GM19025 (cell line): Measurements from ENCODE around the gene CALR.
A peak's percentile ranks its signal among the peaks of the same experiment; 100 is the strongest.
"Not testable (repeated sequence)": the region's sequence is repeated elsewhere in the genome, so short reads cannot be mapped to it uniquely, and the experiment has no call there.

Experiments used
- ATAC-seq: cut with Tn5 transposase; IDR thresholded peaks from one replicate; pipeline ENCODE4 v1.9.1; 2021; ENCODE audit warnings: mild to moderate bottlenecking, low read depth, moderate library complexity; ENCODE audit not compliant: unreplicated experiment

CALR gene

DNA sequence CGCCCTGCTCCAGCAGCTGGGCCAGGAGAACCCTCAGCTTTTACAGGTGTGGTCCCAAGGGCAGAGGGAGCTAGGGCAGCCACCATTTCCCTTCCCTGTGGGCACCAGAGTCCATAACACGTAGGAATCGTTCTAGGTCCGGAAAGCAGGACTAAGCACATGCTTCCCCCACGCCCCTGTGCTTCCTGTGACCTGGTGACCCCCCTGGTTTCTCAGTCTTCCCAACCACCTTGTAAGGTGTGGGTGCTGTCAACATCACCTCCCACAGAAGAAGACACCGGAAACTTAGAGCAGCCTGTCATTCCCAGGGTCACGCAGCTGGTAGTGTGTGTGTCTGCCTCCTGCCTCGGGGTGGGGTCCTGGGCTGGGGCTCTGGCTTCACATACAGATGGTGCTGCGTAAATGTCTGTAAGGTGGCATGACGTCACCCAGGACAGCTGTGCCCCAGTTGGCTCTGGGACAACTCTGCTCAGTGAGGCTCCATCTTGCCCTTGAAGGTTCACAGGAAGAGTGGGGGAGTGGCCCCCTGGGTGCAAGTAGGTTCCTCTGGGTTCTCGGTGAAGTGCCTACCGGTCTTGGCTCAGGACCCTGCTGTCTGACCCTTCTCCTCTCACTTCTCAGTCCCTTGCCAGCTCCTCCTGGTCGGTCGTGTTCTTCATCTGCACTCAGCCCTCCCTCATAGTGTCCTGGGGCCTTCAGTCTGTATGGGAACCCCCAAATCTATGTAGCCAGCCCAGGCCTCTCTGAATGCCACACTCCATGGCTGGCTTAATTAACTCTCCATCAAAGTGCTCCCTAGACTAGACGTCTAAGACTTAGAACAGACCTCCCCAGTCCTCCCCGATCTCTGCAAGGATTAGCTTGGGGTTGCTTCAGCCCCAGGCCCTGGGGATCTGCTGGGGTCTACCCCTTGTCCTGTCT is 11.2 kb downstream of the CALR start:
- no peak for ATAC-seq

DNA sequence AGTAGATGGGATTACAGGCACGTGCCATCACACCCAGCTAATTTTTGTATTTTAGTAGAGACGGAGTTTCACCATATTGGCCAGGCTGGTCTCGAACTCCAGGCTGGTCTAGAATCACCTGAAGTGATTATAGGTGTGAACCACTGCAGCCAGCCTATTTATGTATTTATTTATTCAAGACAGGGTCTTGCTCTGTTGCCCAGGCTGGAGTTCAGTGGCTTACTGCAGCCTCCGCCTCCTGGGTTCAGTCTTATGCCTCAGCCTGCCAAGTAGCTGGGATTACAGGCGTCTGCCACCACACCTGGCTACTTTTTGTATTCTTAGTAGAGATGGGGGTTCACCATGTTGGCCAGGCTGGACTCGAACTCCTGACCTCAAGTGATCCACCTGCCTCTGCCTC is 13.6 kb downstream of the CALR start:
- ATAC-seq: not testable (repeated sequence)

DNA sequence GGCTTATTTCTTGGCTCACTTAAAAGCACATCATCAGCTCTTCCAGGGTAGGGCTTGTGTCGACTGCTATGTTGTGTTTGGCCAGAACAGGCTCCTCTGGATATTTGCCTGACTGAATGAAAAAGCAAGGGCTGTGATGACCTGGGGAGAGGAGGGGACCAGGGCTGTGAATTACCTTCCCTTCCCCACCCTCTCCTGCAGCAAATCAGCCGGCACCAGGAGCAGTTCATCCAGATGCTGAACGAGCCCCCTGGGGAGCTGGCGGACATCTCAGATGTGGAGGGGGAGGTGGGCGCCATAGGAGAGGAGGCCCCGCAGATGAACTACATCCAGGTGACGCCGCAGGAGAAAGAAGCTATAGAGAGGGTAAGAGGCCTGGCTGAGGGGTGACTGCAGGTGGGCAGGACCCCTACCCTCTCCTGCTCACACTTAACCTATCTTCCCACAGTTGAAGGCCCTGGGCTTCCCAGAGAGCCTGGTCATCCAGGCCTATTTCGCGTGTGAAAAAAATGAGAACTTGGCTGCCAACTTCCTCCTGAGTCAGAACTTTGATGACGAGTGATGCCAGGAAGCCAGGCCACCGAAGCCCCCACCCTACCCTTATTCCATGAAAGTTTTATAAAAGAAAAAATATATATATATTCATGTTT is 14.2 kb downstream of the CALR start:
- ATAC-seq: no peak

DNA sequence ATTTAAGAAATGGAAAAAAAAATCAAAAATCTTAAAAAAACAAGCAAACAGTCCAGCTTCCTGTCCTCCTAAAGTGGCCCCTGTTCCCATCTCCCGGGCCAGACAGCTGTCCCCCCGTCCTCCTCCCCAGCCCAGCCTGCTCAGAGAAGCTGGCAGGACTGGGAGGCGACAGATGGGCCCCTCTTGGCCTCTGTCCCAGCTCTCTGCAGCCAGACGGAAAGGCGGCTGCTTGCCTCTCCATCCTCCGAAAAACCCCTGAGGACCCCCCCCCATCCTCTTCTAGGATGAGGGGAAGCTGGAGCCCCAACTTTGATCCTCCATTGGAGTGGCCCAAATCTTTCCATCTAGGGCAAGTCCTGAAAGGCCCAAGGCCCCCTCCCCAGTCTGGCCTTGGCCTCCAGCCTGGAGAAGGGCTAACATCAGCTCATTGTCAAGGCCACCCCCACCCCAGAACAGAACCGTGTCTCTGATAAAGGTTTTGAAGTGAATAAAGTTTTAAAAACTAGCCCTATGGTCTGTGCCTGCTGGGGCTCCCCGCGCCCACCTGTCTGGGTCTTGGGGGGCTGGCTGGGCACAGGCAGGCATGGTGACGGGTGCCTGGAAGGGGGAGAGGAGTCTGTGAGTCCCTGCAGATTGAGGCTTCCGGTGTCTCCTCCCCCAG is 14.9 kb downstream of the CALR start:
- no peak for ATAC-seq

DNA sequence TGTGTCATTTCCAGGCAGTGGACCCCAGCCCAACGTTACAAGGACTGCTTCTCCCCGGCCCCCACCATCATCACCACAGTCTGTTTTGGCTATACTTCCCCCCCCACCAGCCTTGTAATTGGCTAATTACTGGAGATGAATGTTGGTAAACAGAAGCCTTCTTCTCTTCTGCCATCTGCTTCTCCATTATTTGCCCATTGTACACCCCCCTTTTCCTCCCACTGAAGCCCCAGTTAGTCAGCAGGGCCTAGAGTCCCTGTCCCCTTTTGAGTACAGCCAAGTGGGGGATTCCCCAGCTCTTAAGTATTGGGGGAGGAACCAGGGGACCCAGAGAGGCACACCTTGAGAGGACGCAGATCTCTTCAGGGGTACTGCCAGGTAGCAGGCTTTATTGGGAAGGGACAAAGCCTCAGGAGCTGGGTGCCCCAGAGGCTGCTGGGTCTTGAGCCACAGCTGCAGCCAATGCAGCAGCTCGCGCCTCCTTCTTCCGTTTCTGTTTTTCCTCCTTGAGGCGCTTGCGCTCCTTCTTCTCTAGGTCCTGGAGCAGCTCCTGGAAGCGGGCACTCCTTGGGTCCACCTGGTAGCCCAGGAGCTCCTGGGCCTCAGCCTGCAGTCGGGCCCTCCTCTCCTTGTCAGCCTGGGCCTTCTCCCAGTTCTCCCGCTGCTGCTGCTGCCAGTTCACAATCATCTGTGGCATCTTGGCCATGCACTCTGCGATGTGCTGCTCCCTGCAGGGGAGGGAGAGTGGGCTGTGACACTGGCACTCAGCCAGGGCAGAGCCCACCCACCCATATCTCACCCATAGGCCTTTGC is 15.6 kb downstream of the CALR start:
- no peak for ATAC-seq

DNA sequence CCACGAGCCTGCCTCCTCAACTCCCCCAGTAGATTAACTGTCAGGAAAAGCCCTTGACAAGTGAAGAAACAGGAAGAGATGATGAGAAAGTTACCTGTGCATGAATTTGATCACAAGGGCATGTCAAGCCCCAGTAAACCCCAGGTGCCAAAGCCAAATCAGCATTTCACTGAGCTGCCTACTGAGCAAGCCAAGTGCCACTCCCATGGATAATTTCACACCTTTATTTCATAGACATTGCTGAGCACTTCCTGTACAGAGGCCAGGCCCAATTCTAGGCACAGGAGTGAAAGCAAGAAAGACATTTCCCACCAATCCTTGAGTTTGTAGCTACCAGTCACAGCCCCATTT is 16.2 kb downstream of the CALR start:
- ATAC-seq: no peak

DNA sequence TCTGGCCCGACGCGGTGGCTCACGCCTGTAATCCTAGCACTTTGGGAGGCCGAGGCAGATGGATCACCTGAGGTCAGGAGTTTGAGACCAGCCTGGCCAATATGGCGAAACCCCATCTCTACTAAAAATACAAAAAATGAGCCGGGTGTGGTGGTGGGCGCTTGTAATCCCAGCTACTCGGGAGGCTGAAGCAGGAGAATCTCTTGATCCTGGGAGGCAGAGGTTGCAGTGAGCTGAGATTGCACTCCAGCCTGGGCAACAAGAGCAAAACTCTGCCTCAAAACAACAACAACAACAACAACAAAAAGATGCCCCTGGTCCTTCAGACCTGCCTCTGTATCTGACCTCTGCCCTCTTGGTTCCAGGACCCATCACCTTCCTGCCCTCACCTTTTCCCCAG is 17.2 kb downstream of the CALR start:
- not testable (repeated sequence) for ATAC-seq

DNA sequence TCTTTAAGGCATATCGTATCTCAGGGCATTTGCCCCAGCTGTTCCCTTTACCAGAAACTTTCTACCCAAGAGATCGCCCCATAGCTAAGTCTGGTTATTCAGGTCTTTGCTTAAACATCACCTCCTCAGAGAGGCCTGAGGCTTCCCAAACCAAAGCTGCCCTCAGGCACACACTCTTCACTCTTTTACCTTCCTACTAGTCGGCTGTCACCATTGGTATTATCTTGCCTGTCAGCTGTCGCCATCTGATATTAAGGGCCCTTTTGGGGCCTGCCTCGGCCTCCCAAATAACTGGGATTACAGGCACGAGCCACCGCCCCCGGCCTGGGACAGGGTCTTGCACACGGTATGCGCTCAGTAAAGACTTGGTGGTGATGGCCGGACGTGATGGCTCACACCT is 17.6 kb downstream of the CALR start:
- no peak for ATAC-seq

DNA sequence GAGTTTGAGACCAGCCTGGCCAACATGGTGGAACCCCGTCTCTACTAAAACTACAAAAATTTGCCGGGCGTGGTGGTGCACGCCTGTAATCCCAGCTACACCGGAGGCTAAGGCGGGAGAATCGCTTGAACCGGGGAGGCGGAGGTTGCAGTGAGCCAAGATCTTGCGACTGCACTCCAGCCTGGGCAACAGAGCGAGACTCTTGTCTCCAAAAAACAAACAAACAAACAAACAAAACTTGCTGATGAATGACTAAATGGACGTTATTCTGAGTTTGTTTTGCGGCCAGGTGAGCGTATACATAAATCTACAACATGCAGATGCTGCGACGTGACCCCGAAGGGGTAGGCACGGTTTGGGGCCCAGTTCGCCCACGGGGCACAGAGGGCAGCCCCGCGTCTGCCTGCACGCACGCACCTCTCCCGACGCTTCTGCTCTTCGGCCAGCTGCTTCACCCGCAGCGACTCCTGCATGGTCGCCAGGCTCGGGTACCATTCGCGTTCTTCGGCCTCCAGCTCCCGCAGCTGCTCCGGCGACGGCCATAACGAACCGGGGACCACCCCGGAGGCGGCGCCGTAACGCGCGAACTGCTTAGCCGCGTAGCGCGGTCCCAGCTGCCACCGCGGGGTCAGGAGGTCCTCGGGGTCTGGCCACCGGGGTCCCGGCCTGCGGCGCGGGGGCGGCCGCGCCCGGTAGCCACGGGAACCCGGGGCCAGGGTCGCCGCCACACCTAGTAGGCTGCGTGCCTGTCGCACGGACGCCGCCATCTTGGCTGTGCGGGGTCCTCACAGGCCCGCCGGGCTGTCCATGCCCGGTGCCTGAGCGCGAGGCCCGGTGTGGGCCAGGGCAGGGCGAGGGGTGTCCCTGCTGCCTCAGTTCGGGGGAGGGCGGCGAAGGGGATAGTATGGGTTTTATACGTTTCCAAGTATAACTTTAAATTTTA is 18.3 kb downstream of the CALR start, which contains the start of gene GADD45GIP1:
GADD45GIP1 (minus strand) TSS at position 778 of the 943 bp plus-strand sequence; CDS start at position 767, 11 bp downstream.
- peak; percentile 73 for ATAC-seq

DNA sequence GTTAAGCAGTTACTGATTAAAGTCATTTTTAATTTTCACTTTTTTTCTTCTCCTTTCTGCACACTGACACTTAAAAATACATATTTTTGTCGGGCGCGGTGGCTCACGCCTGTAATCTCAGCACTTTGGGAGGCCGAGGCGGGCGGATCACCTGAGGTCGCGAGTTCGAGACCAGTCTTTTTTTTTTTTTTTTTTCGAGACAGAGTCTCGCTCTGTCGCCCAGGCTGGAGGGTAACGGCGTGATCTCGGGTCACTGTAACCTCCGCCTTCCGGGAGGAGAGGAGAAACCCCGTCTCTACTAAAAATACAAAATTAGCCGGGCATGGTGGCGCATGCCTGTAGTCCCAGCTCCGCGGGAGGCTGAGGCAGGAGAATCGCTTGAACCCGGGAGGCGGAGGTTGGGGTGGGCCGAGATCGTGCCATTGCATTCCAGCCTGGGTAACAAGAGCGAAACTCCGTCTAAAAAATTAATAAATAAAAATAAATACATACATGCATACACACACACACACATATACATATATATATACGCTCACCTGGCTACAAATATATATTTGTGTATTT is 19.1 kb downstream of the CALR start:
- ATAC-seq: not testable (repeated sequence)

DNA sequence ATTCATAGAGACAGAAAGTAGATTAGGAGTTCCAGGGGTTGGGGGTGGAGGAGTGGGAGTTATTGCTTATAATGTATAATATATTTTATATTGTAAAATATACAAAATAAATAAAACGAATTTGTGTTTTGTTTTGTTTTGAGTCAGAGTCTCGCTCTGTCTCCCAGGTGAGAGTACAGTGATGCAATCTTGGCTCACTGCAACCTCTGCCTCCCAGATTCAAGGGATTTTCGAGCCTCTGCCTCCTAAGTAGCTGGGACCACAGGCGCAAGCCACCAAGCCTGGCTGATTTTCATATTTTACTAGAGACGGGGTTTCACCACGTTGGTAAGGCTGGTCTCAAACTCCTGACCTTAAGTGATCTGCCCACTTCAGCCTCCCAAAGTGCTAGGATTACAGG is 21.1 kb downstream of the CALR start:
- ATAC-seq: no peak

DNA sequence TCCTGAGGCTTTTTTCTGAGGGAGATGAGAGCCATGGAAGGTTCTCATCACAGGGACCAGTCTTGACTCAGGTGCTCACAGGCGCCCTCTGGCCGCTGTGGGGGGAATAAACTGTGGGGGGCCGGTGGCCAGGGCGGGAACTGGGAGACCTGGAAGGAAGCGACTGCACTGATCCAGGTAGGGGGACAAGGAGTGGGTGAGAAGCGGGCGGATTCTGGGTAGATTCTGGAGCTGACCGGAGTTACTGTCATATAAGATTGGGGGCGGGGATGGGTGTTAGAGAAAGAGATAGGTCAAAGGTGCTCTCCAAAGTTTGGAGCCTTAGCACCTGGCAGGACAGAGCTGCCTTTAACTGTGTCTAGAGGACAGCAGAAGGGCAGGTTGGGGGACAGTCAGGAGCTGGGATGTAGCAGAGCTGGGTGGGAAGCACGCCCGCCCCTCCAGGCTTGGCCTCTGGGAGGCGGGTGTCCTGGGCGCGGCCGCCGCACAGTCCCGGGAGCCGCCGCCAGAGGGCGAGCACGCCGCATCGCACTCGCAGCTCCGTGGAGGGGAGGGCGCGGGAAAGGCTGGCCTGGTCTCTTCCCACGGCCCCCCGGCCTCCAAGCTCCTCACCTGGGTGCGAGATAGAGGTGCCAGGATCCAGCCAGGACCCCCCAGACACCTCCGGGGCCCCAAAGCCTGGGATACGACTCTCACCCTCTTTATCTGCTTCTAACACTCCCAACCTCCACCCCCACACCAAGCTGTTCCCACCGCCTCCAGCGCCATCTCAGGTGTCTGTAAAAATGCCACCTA is 26.8 kb downstream of the CALR start:
- no peak for ATAC-seq

DNA sequence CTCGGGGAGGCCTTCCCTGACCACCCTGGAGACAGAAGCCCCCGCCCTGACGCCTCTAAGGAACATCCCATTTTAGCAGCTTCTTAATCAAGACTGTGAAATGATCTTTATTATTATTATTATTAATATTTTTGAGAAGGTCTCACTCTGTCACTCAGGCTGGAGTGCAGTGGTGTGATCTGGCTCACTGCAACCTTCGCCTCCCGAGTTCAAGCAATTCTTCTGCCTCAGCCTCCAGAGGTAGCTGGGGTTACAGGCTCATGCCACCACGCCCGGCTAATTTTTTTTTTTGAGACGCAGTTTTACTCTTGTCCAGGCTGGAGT is 27.4 kb downstream of the CALR start:
- ATAC-seq: no peak

DNA sequence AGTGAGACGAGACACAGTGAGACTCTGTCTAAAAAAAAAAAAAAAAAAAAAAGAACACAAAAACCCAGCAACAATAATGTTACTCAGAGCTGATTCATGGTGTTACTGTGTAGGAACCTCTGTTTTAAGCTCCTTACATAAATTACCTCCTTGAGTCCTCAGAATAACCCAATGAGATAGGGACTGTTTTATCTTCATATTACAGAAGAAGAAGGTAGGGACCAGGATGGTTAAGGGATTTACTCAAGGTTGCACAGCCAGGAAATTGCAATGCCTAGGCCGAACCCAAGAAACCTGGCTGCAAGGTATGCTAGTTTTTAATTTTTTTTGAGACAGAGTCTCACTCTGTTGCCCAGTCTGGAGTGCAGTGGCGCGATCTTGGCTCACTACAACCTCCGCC is 29.5 kb downstream of the CALR start:
- no peak for ATAC-seq

DNA sequence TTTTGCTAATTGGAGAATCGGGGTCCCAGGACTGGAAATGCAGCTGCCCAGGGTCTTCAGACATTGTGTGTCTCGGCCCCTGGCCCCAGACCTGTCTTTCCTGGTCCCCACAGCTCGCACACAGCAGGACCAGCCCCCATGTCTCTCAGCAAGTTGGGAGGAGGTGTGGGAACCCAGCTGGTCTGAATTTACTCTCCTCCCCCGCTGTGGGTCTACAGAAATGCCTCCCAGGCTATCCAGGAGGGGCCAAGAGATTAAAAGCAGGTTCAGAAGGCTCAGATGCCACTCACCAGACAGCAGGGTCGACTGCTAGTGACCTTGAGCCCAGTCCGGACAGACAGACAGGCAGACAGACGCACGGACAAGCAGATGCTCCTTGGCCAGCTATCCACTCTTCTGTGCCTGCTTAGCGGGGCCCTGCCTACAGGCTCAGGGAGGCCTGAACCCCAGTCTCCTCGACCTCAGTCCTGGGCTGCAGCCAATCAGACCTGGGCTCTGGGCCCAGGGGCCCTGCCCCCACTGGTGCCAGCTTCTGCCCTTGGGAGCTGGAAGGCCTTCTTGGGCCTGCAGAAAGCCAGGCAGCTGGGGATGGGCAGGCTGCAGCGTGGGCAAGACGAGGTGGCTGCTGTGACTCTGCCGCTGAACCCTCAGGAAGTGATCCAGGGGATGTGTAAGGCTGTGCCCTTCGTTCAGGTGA is 31.0 kb downstream of the CALR start, which contains the start of gene DAND5:
DAND5 (plus strand) TSS at position 285 of the 697 bp plus-strand sequence; CDS start at position 370, 85 bp downstream.
- ATAC-seq: no peak

DNA sequence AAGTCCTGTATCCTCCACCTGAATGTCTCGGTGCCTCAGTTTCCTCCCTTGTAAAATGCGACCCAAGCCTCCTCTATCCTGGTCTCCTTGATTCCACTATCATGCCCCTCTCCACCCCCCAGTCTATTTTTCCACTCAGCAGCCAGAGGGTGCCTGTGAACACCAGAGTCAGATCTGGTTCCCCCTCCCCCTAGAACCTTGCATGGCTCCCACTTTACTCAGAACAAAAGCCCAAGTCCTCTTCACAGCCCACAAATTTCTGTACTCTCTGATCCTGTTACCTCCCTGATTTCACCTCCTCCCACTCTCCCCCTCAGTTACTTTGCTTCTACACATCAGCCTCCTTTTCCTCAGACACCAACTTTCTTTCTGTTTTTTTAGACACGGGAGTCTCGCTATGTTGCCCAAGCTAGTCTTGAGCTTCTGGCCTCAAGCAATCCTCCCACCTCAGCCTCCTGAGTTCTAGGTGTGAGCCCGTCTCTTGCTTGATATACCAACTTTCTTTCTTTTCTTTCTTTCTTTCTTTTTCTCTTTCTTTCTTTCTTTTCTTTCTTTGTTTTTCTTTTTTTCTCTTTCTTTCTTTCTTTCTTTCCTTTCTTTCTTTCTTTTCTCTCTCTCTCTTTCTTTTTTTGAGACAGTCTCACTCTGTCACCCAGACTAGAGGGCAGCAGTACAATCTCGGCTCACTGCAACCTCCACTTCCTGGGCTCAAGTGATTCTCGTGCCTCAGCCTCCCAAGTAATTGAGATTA is 31.8 kb downstream of the CALR start:
- ATAC-seq: no peak

DNA sequence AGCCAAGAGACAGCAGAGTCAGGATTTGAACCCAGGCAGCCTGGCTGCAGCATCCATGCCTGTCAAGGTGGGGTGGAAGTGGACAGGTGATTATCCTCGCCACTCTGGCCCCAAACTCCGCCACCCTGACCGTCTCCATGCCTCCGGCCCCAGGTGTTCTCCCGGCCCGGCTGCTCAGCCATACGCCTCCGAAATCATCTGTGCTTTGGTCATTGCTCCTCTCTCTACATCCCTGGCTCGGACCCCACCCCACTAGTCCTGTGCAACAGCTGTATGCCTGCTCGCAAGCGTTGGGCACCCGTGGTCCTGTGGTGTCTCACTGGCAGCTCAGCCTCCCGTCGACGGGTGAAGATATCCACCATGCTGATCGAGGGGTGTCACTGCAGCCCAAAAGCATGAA is 34.8 kb downstream of the CALR start:
- ATAC-seq: no peak
